Measurements from ENCODE around the gene OBI1. TPM values are rescaled to one million over a fixed set of nuclear protein-coding genes. Genes with fewer than 3 reads are reported as not detected.

The OBI1 gene
- total and polyA plus RNA-seq, 2 donors: 7.7 to 25.3 TPM

- peaks cover 63 to 98% of the 10 kb centered on the region in 2 donors for H3K27me3 ChIP-seq (ENCODE audit: control insufficient read depth in 2 of 2, insufficient read depth in 1 of 2, low read length in 1 of 2)
- H3K4me3 ChIP-seq (ENCODE audit: low read length in 2 of 2): peak overlapping the region in 1 of 2 donors; percentile 21
- 5% methylated on average over 65 of the region's 65 CpGs for WGBS
- peaks cover 0 to 6% of the 10 kb centered on the region in 2 donors for H3K9me3 ChIP-seq (ENCODE audit: control insufficient read depth in 2 of 2, insufficient read depth in 1 of 2, low read length in 1 of 2)
- no peaks in the 10 kb centered on the region for H3K36me3 ChIP-seq (ENCODE audit: control insufficient read depth in 2 of 2, insufficient read depth in 2 of 2, low read length in 1 of 2)
- peaks cover 3 to 16% of the 10 kb centered on the region in 2 donors for H3K4me1 ChIP-seq (ENCODE audit: control insufficient read depth in 2 of 2, insufficient read depth in 2 of 2, low read length in 2 of 2)
- peak in 1 of 9 donors; percentile 38 for DNase-seq (ENCODE audit: low read depth in 6 of 9, low spot score in 9 of 9)
- H3K27ac ChIP-seq (ENCODE audit: low read depth in 1 of 2, low read length in 1 of 2): no peak overlapping the region
Measured at GRCh38 chr13:78595495-78596398, 63.2 kb downstream of the OBI1 start.

GRCh38 chr13:78594456-78594975, 64.4 kb downstream of the OBI1 start:
- H3K4me3 ChIP-seq (ENCODE audit: low read length in 2 of 2): no peak overlapping the region
- H3K4me1 ChIP-seq (ENCODE audit: control insufficient read depth in 2 of 2, insufficient read depth in 2 of 2, low read length in 2 of 2): peaks cover 3 to 16% of the 10 kb centered on the region in 2 donors
- WGBS: 9% methylated on average over 8 of the region's 8 CpGs
- H3K27ac ChIP-seq (ENCODE audit: low read depth in 1 of 2, low read length in 1 of 2): no peak overlapping the region
- H3K9me3 ChIP-seq (ENCODE audit: control insufficient read depth in 2 of 2, insufficient read depth in 1 of 2, low read length in 1 of 2): peaks cover 0 to 6% of the 10 kb centered on the region in 2 donors
- peak in 1 of 9 donors; percentile 11 for DNase-seq (ENCODE audit: low read depth in 6 of 9, low spot score in 9 of 9)
- no peaks in the 10 kb centered on the region for H3K36me3 ChIP-seq (ENCODE audit: control insufficient read depth in 2 of 2, insufficient read depth in 2 of 2, low read length in 1 of 2)
- peaks cover 63 to 96% of the 10 kb centered on the region in 2 donors for H3K27me3 ChIP-seq (ENCODE audit: control insufficient read depth in 2 of 2, insufficient read depth in 1 of 2, low read length in 1 of 2)

- peaks cover 3 to 16% of the 10 kb centered on the region in 2 donors for H3K4me1 ChIP-seq (ENCODE audit: control insufficient read depth in 2 of 2, insufficient read depth in 2 of 2, low read length in 2 of 2)
- 12% methylated on average over 29 of the region's 29 CpGs for WGBS
- no peaks in the 10 kb centered on the region for H3K36me3 ChIP-seq (ENCODE audit: control insufficient read depth in 2 of 2, insufficient read depth in 2 of 2, low read length in 1 of 2)
- H3K27me3 ChIP-seq (ENCODE audit: control insufficient read depth in 2 of 2, insufficient read depth in 1 of 2, low read length in 1 of 2): peaks cover 65 to 96% of the 10 kb centered on the region in 2 donors
- DNase-seq (ENCODE audit: low read depth in 6 of 9, low spot score in 9 of 9): peak in 1 of 9 donors; percentile 10
- peaks cover 0 to 6% of the 10 kb centered on the region in 2 donors for H3K9me3 ChIP-seq (ENCODE audit: control insufficient read depth in 2 of 2, insufficient read depth in 1 of 2, low read length in 1 of 2)
- H3K4me3 ChIP-seq (ENCODE audit: low read length in 2 of 2): no peak overlapping the region
- H3K27ac ChIP-seq (ENCODE audit: low read depth in 1 of 2, low read length in 1 of 2): no peak overlapping the region
Measured at GRCh38 chr13:78593652-78594455, 65.1 kb downstream of the OBI1 start.

- Histone ChIP-seq H3K27me3 (ENCODE audit: control insufficient read depth in 2 of 2, insufficient read depth in 1 of 2, low read length in 1 of 2) (peaks cover 67 to 96% of the 10 kb centered on the region in 2 donors), H3K36me3 (ENCODE audit: control insufficient read depth in 2 of 2, insufficient read depth in 2 of 2, low read length in 1 of 2) (no peaks in the 10 kb centered on the region), H3K27ac (ENCODE audit: low read depth in 1 of 2, low read length in 1 of 2) (no peak overlapping the region), H3K4me1 (ENCODE audit: control insufficient read depth in 2 of 2, insufficient read depth in 2 of 2, low read length in 2 of 2) (peaks cover 3 to 16% of the 10 kb centered on the region in 2 donors), H3K9me3 (ENCODE audit: control insufficient read depth in 2 of 2, insufficient read depth in 1 of 2, low read length in 1 of 2) (peaks cover 0 to 6% of the 10 kb centered on the region in 2 donors), H3K4me3 (ENCODE audit: low read length in 2 of 2) (no peak overlapping the region)
- 16% methylated on average over 13 of the region's 13 CpGs for WGBS
- DNase-seq (ENCODE audit: low read depth in 6 of 9, low spot score in 9 of 9): no peak
Measured at GRCh38 chr13:78593129-78593528, 65.8 kb downstream of the OBI1 start.

- Histone ChIP-seq H3K27me3 (ENCODE audit: control insufficient read depth in 2 of 2, insufficient read depth in 1 of 2, low read length in 1 of 2) (peaks cover 68 to 96% of the 10 kb centered on the region in 2 donors), H3K36me3 (ENCODE audit: control insufficient read depth in 2 of 2, insufficient read depth in 2 of 2, low read length in 1 of 2) (no peaks in the 10 kb centered on the region)
- 15% methylated on average over 6 of the region's 6 CpGs for WGBS
Measured at GRCh38 chr13:78592584-78592983, 66.4 kb downstream of the OBI1 start.

GRCh38 chr13:78589206-78589605, 69.7 kb downstream of the OBI1 start:
- no peaks in the 10 kb centered on the region for H3K36me3 ChIP-seq (ENCODE audit: control insufficient read depth in 2 of 2, insufficient read depth in 2 of 2, low read length in 1 of 2)
- peaks cover 48 to 89% of the 10 kb centered on the region in 2 donors for H3K27me3 ChIP-seq (ENCODE audit: control insufficient read depth in 2 of 2, insufficient read depth in 1 of 2, low read length in 1 of 2)
- peak in 1 of 9 donors; percentile 39 for DNase-seq (ENCODE audit: low read depth in 6 of 9, low spot score in 9 of 9)
- 9% methylated on average over 7 of the region's 7 CpGs for WGBS
- peaks cover 0 to 2% of the 10 kb centered on the region in 2 donors for H3K4me1 ChIP-seq (ENCODE audit: control insufficient read depth in 2 of 2, insufficient read depth in 2 of 2, low read length in 2 of 2)
- H3K9me3 ChIP-seq (ENCODE audit: control insufficient read depth in 2 of 2, insufficient read depth in 1 of 2, low read length in 1 of 2): peaks cover 0 to 3% of the 10 kb centered on the region in 2 donors
- no peak overlapping the region for H3K27ac ChIP-seq (ENCODE audit: low read depth in 1 of 2, low read length in 1 of 2)
- no peak overlapping the region for H3K4me3 ChIP-seq (ENCODE audit: low read length in 2 of 2)

More at GRCh38 chr13:78592584-78592983, 66.4 kb downstream of the OBI1 start:
- H3K27ac ChIP-seq (ENCODE audit: low read depth in 1 of 2, low read length in 1 of 2): no peak overlapping the region
- H3K9me3 ChIP-seq (ENCODE audit: control insufficient read depth in 2 of 2, insufficient read depth in 1 of 2, low read length in 1 of 2): peaks cover 0 to 6% of the 10 kb centered on the region in 2 donors
- no peak for DNase-seq (ENCODE audit: low read depth in 6 of 9, low spot score in 9 of 9)
- no peak overlapping the region for H3K4me3 ChIP-seq (ENCODE audit: low read length in 2 of 2)
- peaks cover 3 to 16% of the 10 kb centered on the region in 2 donors for H3K4me1 ChIP-seq (ENCODE audit: control insufficient read depth in 2 of 2, insufficient read depth in 2 of 2, low read length in 2 of 2)

- 23% methylated on average over 18 of the region's 18 CpGs for WGBS
- Histone ChIP-seq H3K4me3 (ENCODE audit: low read length in 2 of 2) (no peak overlapping the region), H3K9me3 (ENCODE audit: control insufficient read depth in 2 of 2, insufficient read depth in 1 of 2, low read length in 1 of 2) (peaks cover 0 to 3% of the 10 kb centered on the region in 2 donors), H3K27me3 (ENCODE audit: control insufficient read depth in 2 of 2, insufficient read depth in 1 of 2, low read length in 1 of 2) (peaks cover 33 to 71% of the 10 kb centered on the region in 2 donors), H3K27ac (ENCODE audit: low read depth in 1 of 2, low read length in 1 of 2) (no peak overlapping the region), H3K36me3 (ENCODE audit: control insufficient read depth in 2 of 2, insufficient read depth in 2 of 2, low read length in 1 of 2) (no peaks in the 10 kb centered on the region), H3K4me1 (ENCODE audit: control insufficient read depth in 2 of 2, insufficient read depth in 2 of 2, low read length in 2 of 2) (peaks cover 0 to 2% of the 10 kb centered on the region in 2 donors)
- no peak for DNase-seq (ENCODE audit: low read depth in 6 of 9, low spot score in 9 of 9)
Measured at GRCh38 chr13:78587395-78587794, 71.6 kb downstream of the OBI1 start.

GRCh38 chr13:78586706-78587105, 72.2 kb downstream of the OBI1 start:
- H3K4me3 ChIP-seq (ENCODE audit: low read length in 2 of 2): no peak overlapping the region
- 13% methylated on average over 21 of the region's 21 CpGs for WGBS
- no peaks in the 10 kb centered on the region for H3K36me3 ChIP-seq (ENCODE audit: control insufficient read depth in 2 of 2, insufficient read depth in 2 of 2, low read length in 1 of 2)
- peaks cover 0 to 3% of the 10 kb centered on the region in 2 donors for H3K9me3 ChIP-seq (ENCODE audit: control insufficient read depth in 2 of 2, insufficient read depth in 1 of 2, low read length in 1 of 2)
- H3K4me1 ChIP-seq (ENCODE audit: control insufficient read depth in 2 of 2, insufficient read depth in 2 of 2, low read length in 2 of 2): peaks cover 0 to 2% of the 10 kb centered on the region in 2 donors
- no peak overlapping the region for H3K27ac ChIP-seq (ENCODE audit: low read depth in 1 of 2, low read length in 1 of 2)
- DNase-seq (ENCODE audit: low read depth in 6 of 9, low spot score in 9 of 9): peak in 1 of 9 donors; percentile 49
- peaks cover 33 to 64% of the 10 kb centered on the region in 2 donors for H3K27me3 ChIP-seq (ENCODE audit: control insufficient read depth in 2 of 2, insufficient read depth in 1 of 2, low read length in 1 of 2)
